Measurements from ENCODE around the gene SPRY2.

SPRY2 gene

GRCh38 chr13:80313668-80314256 lies 27.2 kb downstream of the SPRY2 start:
- no peak for DNase-seq (ENCODE audit: low read depth, low spot score)

GRCh38 chr13:80312967-80313366 lies 28.0 kb downstream of the SPRY2 start:
- no peak for DNase-seq (ENCODE audit: low read depth, low spot score)

GRCh38 chr13:80312012-80312704 lies 28.8 kb downstream of the SPRY2 start:
- DNase-seq (ENCODE audit: low read depth, low spot score): no peak

GRCh38 chr13:80309926-80310325 lies 31.0 kb downstream of the SPRY2 start:
- no peak for DNase-seq (ENCODE audit: low read depth, low spot score)

- no peak for DNase-seq (ENCODE audit: low read depth, low spot score)
Observed at GRCh38 chr13:80307401-80307987, 33.4 kb downstream of the SPRY2 start.

GRCh38 chr13:80306337-80306972 lies 34.5 kb downstream of the SPRY2 start:
- DNase-seq (ENCODE audit: low read depth, low spot score): no peak

GRCh38 chr13:80305737-80306136 lies 35.2 kb downstream of the SPRY2 start:
- DNase-seq (ENCODE audit: low read depth, low spot score): no peak

GRCh38 chr13:80303225-80303811 lies 37.6 kb downstream of the SPRY2 start:
- DNase-seq (ENCODE audit: low read depth, low spot score): no peak

- no peak for DNase-seq (ENCODE audit: low read depth, low spot score)
Observed at GRCh38 chr13:80299046-80299445, 41.9 kb downstream of the SPRY2 start.

- DNase-seq (ENCODE audit: low read depth, low spot score): no peak
Observed at GRCh38 chr13:80297503-80297902, 43.4 kb downstream of the SPRY2 start.

- DNase-seq (ENCODE audit: low read depth, low spot score): no peak
Observed at GRCh38 chr13:80297094-80297493, 43.8 kb downstream of the SPRY2 start.

- no peak for DNase-seq (ENCODE audit: low read depth, low spot score)
Observed at GRCh38 chr13:80296638-80297037, 44.3 kb downstream of the SPRY2 start.

GRCh38 chr13:80290591-80290990 lies 50.3 kb downstream of the SPRY2 start:
- DNase-seq (ENCODE audit: low read depth, low spot score): no peak

Measured in activated CD4-positive, CD25-positive, alpha-beta regulatory T cell treated with anti-CD3 and anti-CD28 coated beads, Interleukin-2, amount 50 U/mL, for 16 hours (primary cell).